ENCODE data around the gene EIF4E.
A peak's percentile ranks its signal among the peaks of the same experiment; 100 is the strongest.
"Not testable (repeated sequence)": the region's sequence is repeated elsewhere in the genome, so short reads cannot be mapped to it uniquely, and the experiment has no call there.

Gene EIF4E

DNA sequence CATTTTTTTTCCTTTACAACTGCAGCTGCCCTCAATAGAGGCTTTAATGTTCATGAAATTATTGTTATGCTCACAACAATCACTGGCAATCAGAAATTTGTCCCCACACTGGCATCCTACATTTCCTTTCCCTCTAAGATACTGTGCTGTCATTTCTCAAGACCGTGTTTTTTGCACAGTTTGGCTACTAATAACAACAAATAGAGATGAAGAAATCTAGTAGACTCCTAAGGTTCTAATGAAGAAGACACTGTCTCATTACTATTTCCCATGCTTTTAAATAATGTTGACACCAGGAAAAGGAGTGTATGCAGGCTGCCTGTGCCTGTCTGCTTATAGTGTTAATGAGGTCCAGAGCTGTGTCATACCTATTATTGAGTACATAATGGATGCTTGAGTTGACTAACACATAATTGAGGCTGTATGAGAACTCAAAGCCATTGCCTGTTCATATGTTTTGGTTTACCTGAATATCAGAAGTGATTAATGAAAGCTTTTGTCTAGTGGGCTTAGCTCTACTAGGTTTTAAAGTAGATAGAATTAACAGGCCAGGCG, 1.5 kb upstream of the EIF4E start:
- peak; percentile 28 for DNase-seq

DNA sequence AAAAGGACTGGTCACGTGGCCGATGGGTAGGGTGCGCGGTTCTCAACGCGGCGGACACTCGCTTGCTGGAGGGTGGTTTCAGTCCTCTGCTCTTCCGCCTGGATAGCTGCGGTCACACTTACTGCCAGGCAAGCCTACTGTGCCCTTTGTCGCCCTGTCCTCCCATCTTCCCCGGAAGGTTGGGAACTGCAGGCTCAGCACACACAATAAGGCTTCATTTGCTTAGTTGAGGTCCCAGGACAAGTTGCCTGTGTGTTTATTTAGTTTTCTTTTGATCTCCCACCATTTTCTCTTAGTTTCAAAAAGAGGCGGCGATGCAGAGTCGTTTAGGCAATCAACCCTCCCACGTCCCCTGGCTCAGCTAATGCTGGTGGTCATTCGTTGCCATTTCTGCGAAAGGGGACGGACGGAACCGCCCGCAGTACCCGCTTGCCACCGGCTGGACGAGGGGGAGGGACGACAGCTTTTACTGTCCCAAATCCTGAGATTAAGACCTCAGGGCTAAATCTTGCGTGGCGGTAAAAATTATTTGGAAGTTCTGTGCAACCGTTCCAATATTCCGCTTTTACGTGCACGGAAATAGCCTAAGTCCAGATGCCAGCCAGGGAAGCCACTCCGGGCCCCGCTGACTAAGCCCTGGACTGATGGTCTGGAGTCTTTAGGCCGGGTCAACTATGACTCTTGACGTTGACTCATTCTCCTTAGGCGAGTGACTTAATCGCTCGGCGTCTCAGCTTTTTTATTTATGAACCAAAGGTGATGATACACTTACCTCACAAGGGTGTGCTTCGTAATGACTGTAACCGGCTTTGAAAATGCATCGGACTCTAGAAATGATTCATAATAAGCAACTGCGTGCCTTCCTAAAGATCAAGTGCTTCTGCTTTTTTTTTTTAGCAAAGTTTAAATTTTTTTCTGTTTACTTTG, 671 bp upstream of the EIF4E start:
- peak; percentile 89 for DNase-seq

DNA sequence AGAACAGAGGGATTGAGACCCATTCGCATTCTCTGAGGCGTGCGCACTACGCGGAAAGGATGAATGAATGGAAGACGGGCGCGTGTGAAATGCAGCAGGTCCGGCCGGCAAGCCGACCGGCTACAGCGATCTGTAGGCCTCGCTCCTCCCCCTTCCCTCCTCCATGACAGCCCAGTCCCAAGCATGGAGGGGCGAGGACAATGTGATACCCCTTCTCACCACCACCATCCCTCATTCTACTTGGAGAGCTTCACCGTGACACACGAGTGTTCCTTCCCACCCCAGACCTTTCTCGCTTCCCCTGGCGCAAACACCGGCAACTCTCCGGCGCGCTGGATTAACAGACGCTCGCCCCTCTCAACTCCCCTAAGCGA, 815 bp downstream of the EIF4E start:
- DNase-seq: peak; percentile 66

DNA sequence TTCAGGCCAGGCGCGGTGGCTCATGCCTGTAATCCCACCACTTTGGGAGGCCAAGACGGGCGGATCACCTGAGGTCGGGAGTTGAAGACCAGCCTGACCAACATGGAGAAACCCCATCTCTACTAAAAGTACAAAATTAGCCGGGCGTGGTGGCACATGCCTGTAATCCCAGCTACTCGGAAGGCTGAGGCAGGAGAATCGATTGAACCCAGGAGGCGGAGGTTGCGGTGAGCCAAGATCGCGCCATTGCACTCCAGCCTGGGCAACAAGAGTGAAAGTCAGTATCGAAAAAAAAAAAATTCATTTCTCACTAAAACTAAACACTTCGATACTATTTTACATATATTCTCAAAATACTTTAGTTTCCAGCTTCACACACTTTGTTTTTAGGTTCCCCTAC, 2.7 kb downstream of the EIF4E start:
- DNase-seq: not testable (repeated sequence)

DNA sequence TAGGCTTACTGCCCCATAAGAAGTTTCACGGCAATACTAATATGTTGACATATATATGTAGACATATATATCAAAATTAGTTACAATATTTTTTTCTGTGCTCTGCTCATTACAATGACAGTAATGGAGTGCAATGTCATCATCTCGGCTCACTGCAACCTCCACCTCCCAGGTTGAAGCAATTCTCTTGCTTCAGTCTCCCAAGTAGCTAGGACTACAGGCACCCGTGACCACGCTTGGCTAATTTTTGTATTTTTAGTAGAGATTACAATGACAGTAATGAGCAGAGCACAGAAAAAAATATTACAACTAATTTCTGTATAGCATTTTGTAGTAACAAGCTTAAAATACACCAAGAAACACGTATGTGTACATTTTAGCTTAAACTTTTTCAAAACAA, 7.6 kb downstream of the EIF4E start:
- DNase-seq: no peak

GRCh38 chr4:98919996-98920395, 8.9 kb downstream of the EIF4E start:
- DNase-seq: no peak

DNA sequence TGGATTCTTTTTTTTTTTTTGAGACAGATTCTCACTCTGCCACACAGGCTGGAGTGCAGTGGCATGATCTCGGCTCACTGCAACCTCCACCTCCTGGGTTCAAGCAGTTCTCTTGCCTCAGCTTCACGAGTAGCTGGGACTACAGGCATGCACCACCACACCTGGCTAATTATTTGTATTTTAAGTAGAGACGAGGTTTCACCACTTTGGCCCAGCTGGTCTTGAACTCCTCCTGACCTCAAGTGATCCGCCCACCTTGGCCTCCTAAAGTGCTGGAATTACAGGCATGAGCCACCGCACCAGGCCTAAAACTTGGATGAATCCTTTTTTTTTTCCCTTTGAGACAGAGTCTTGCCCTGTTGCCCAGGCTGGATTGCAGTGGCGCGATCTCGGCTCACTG, 18.2 kb downstream of the EIF4E start:
- DNase-seq: not testable (repeated sequence)

DNA sequence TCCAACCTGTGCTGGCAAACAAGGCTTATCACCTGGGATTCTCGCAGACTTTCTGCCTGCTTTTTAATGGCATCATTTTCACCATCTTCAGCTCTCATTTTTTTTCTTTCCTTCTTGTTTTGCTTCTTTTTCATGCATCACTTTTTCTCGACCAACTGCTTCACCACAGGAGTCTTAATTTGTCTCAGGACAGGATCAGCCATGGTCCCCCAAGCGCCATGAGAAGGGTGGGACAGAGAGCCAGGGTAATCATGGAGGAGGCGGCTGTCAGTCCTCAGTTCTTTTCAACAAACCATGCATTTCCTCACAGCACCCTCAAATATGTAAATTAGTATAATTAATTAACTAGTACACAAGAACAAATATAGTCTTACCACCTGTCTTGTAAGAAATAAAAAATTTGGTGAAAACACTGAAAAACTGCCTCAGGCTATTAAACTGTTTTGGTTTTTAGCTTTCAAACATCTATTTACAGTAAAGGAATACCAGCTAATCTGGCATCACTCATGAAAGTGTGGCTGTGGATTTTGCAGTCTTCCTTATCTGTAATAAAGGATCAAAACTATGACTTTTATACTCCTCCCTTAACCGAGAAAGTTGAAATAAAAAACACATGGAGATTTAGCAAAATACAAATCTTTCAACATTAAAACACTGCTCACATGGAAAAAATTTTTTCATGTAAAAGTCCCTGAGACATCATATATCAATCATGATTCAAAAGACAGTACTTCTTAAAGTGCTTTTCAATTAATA, 19.1 kb downstream of the EIF4E start:
- no peak for DNase-seq

DNA sequence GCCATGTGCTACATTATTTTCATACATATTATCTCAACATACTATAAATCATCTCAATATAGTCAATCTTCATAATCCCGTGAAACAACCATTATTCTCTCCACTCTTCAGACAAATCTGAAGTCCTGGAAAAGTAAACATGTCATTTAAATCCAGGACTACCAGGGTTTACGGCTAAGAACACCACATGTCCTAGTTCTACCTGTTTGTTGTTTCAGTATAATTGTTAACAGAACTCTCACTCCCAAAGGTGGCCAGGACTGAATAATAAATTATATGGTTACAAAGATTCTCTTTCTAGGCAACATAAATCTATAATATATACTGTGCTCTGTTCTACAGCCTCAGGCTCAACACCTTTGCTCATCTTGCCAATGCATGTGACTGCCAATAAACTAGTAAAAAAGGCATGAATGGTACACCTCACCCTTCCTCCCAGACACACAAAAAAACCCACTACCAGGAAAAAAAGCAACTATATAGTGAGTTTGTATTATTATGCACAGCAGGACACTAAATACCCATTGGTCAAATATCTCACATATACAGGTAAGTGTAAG, 20.1 kb downstream of the EIF4E start:
- DNase-seq: no peak

GRCh38 chr4:98908182-98908581, 20.8 kb downstream of the EIF4E start:
- DNase-seq: peak; percentile 19

DNA sequence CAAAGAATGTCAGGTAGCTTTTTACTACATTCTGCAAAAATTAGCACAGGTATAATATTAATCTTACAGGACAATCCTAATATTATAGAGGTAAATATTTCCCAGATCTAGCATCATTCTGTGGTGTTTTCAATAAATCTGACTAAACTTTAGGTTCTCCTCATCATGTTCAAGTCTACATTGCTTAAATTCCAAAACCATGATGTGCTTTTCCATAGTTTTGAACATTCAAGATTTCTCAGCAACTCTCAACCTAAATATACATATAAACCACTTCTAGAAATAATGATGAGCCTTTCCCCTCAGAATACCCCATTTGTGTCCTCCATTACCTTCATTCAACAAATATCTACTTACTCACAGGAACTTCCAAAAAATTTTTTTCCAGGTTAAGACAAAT, 23.1 kb downstream of the EIF4E start:
- DNase-seq: no peak

GRCh38 chr4:98905297-98905696, 23.6 kb downstream of the EIF4E start:
- no peak for DNase-seq

DNA sequence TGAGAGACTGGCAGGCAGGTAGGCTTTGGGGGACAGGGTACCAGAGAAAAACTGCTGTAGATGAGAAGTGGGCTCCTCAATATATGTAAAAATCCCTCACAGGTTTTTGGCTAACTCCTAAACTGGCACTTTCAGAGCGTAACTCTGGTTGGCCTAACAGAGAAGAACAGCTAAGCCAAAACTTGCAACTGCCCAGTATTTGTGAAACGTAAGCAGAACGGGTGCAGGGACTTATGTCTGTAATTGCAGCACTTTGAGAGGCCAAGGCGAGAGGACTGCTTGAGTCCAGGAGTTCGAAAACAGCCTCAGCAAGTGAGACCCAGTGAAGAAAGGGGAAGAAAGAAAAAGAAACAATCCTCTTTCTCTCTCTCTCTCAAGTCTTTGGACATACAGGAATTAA, 25.0 kb downstream of the EIF4E start:
- peak; percentile 31 for DNase-seq

GRCh38 chr4:98903561-98903960, 25.4 kb downstream of the EIF4E start:
- no peak for DNase-seq

GRCh38 chr4:98899277-98899676, 29.7 kb downstream of the EIF4E start:
- no peak for DNase-seq

DNA sequence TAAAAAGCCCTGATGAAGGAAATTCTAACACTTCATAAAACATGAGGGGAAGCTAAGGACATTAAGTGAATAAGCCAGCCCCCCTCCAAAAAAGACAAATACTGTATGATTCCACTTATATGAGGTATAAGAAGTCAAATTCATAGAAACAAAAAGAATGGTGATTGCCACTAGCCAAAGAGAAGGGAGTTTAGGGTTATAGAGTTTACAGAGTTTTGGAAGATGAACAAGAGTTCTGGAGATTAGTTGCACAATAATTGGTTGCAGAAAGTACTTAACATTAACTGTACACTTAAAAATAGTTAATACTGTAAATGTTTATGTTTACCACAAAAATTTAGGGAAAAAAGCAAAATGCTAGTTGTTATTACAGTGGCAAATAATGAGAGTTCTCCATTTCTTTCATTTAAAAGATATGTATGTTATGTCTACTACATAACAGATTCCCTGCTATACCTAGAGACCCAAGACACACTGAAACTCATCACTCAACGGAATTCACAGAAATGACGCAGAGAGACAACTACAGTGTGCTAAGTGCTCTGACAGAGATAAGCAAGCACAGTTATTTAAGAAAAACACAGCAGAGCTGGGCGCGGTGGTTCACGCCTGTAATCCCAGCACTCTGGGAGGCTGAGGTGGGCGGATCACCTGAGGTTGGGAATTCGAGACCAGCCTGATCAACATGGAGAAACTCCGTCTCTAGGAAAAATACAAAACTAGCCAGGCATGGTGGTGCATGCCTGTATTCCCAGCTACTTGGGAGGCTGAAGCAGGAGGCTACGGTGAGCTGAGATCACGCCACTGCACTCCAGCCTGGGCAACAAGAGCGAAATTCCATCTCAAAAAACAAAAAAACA, 37.2 kb downstream of the EIF4E start:
- no peak for DNase-seq

DNA sequence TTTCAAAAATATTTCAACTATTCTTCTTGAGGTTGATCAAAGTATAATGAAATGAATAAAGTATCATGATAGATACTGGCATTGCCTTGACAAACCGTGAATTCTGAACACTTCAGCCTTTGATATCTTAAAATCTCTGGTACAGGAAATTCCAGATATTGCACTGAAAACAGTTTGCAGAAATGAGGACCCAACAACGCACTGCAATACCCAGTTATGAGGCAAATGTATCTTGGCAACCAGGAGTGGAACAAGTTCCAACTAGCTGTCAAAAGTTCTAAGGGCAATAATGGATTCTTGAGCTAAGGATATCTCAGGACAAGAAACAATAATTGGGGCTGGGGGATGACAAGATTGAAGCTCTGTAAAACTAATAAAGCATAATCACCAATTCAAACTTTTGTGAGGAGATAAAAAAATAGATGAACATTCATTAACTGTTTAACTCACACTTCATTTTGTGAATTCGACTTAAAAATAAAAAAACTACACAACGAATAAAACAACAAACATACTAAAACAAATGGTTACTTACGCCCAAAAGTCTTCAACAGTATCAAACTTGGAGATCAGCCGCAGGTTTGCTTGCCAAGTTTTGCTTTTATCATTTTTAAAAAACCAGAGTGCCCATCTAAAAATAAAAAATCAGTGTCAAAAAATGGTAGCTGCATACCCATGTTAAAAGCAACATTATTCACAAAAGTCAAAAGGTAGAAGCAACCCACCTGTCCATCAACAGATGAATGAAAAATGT, 38.1 kb downstream of the EIF4E start:
- DNase-seq: no peak

GRCh38 chr4:98887145-98887544, 41.8 kb downstream of the EIF4E start:
- DNase-seq: no peak

DNA sequence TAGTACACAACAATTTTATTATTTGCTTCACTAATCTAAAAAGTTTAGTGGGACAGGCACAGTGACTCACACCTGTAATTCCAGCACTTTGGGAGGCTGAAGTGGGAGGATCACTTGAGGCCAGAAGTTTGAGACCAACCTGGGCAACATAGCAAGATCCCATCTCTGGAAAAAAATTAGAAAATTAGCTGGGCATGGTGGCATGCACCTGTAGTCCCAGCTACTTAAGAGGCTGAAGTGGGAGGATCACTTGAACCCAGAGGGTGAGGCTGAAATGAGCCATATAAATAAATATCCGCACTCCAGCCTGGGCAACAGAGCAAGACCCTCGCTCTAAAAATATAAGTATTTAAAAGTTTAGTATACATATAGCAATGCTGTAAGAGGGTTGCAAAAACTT, 42.6 kb downstream of the EIF4E start:
- DNase-seq: not testable (repeated sequence)

- DNase-seq: not testable (repeated sequence)
Measured at GRCh38 chr4:98880884-98881283, 48.0 kb downstream of the EIF4E start.

- no peak for DNase-seq
Measured at GRCh38 chr4:98879515-98879914, 49.4 kb downstream of the EIF4E start.

- DNase-seq: no peak
Measured at GRCh38 chr4:98873059-98873458, 55.9 kb downstream of the EIF4E start.

All from MV-4-11 (cell line).